ENCODE measurements around the gene RAB26.

The RAB26 gene

GRCh38 chr16:2173916-2174315, 25.5 kb downstream of the RAB26 start:
- no peak for TF ChIP-seq CTCF (IDR thresholded peaks at IDR 0.05; ENCODE audit: low read depth, low read length)
- H3K9me3 ChIP-seq: no peaks in the 10 kb centered on the region
- H3K4me1 ChIP-seq: no peaks in the 10 kb centered on the region
- no peaks in the 10 kb centered on the region for H3K27me3 ChIP-seq
- H3K36me3 ChIP-seq: peaks cover 71% of the 10 kb centered on the region
- no peak overlapping the region for H3K4me3 ChIP-seq (ENCODE audit: low read depth, low read length)
- DNase-seq: no peak

GRCh38 chr16:2174396-2175131, 26.1 kb downstream of the RAB26 start:
- H3K9me3 ChIP-seq: no peaks in the 10 kb centered on the region
- no peak for DNase-seq
- no peaks in the 10 kb centered on the region for H3K27me3 ChIP-seq
- TF ChIP-seq CTCF (IDR thresholded peaks at IDR 0.05; ENCODE audit: low read depth, low read length): no peak
- H3K36me3 ChIP-seq: peaks cover 71% of the 10 kb centered on the region
- H3K4me3 ChIP-seq (ENCODE audit: low read depth, low read length): no peak overlapping the region
- H3K4me1 ChIP-seq: no peaks in the 10 kb centered on the region

- Histone ChIP-seq H3K4me1 (no peaks in the 10 kb centered on the region), H3K36me3 (peaks cover 71% of the 10 kb centered on the region), H3K4me3 (ENCODE audit: low read depth, low read length) (no peak overlapping the region), H3K9me3 (no peaks in the 10 kb centered on the region), H3K27me3 (no peaks in the 10 kb centered on the region)
- no peak for DNase-seq
- TF ChIP-seq CTCF (IDR thresholded peaks at IDR 0.05; ENCODE audit: low read depth, low read length): no peak
Measured at GRCh38 chr16:2175454-2175853, 27.0 kb downstream of the RAB26 start.

- no peaks in the 10 kb centered on the region for H3K4me1 ChIP-seq
- H3K4me3 ChIP-seq (ENCODE audit: low read depth, low read length): no peak overlapping the region
- H3K9me3 ChIP-seq: no peaks in the 10 kb centered on the region
- H3K27me3 ChIP-seq: no peaks in the 10 kb centered on the region
- DNase-seq: no peak
- no peak for TF ChIP-seq CTCF (IDR thresholded peaks at IDR 0.05; ENCODE audit: low read depth, low read length)
- H3K36me3 ChIP-seq: peaks cover 66% of the 10 kb centered on the region
Measured at GRCh38 chr16:2176047-2176446, 27.6 kb downstream of the RAB26 start.

GRCh38 chr16:2177101-2177500, 28.7 kb downstream of the RAB26 start:
- peaks cover 57% of the 10 kb centered on the region for H3K36me3 ChIP-seq
- no peak for TF ChIP-seq CTCF (IDR thresholded peaks at IDR 0.05; ENCODE audit: low read depth, low read length)
- no peaks in the 10 kb centered on the region for H3K9me3 ChIP-seq
- DNase-seq: no peak
- H3K4me3 ChIP-seq (ENCODE audit: low read depth, low read length): no peak overlapping the region
- H3K27me3 ChIP-seq: no peaks in the 10 kb centered on the region
- H3K4me1 ChIP-seq: no peaks in the 10 kb centered on the region

- Histone ChIP-seq H3K4me1 (no peaks in the 10 kb centered on the region), H3K4me3 (ENCODE audit: low read depth, low read length) (no peak overlapping the region), H3K36me3 (peaks cover 59% of the 10 kb centered on the region), H3K27me3 (no peaks in the 10 kb centered on the region), H3K9me3 (no peaks in the 10 kb centered on the region)
- no peak for DNase-seq
- no peak for TF ChIP-seq CTCF (IDR thresholded peaks at IDR 0.05; ENCODE audit: low read depth, low read length)
Measured at GRCh38 chr16:2177561-2177960, 29.1 kb downstream of the RAB26 start.
